NB4 (cell line): ENCODE results near the gene ZNF366.

Source experiments
- DNase-seq: peaks from one replicate; pipeline ENCODE4 v3.0.0; 2010; ENCODE audit warnings: low read depth
- H3K4me3 ChIP-seq: one replicate; pipeline ENCODE4 v1.5.1; 2011; ENCODE audit warnings: mild to moderate bottlenecking, low read depth, low read length, moderate library complexity
- CTCF ChIP-seq: IDR thresholded peaks from one replicate; pipeline ENCODE4 v1.5.1; 2012; ENCODE audit warnings: low read depth, low read length
- MAX ChIP-seq: IDR thresholded peaks from 2 replicates; pipeline ENCODE4 v1.6.1; 2011; ENCODE audit warnings: low read depth, low read length
- MYC ChIP-seq: IDR thresholded peaks from 2 replicates; pipeline ENCODE4 v1.6.1; 2011; ENCODE audit warnings: low read depth, low read length
- POLR2A ChIP-seq: IDR thresholded peaks from 2 replicates; pipeline ENCODE4 v1.6.1; 2011; ENCODE audit warnings: mild to moderate bottlenecking; ENCODE audit not compliant: insufficient read length; ENCODE audit errors: extremely low read depth

The ZNF366 gene

GRCh38 chr5:72472666-72473422 is 34.4 kb downstream of the ZNF366 start:
- H3K4me3 ChIP-seq, result peak overlapping the region; percentile 54
- TF ChIP-seq MAX (0 out of 2 replicates have a peak, but pooled peaks have one; percentile 8), CTCF (no peak)
- DNase-seq, result peak; percentile 97

- peak overlapping the region; percentile 54 for H3K4me3 ChIP-seq
- peak; percentile 70 for DNase-seq
- TF ChIP-seq POLR2A (no peak), CTCF (no peak), MAX (no peak), MYC (no peak)
Measured at GRCh38 chr5:72472031-72472430, 35.2 kb downstream of the ZNF366 start.

GRCh38 chr5:72470826-72471225 is 36.4 kb downstream of the ZNF366 start:
- TF ChIP-seq MAX, result no peak
- no peak for TF ChIP-seq MYC
- no peak for TF ChIP-seq POLR2A
- TF ChIP-seq CTCF, result no peak
- no peak overlapping the region for H3K4me3 ChIP-seq
- DNase-seq, result no peak

- TF ChIP-seq POLR2A (no peak), MAX (no peak), CTCF (no peak), MYC (no peak)
- peak; percentile 71 for DNase-seq
Measured at GRCh38 chr5:72468606-72469005, 38.6 kb downstream of the ZNF366 start.

GRCh38 chr5:72468024-72468423 is 39.2 kb downstream of the ZNF366 start:
- TF ChIP-seq MAX (0 out of 2 replicates have a peak, but pooled peaks have one; percentile 7), CTCF (no peak), MYC (peak; percentile 43)
- DNase-seq, result peak; percentile 89
- H3K4me3 ChIP-seq, result no peak overlapping the region

More at GRCh38 chr5:72468606-72469005, 38.6 kb downstream of the ZNF366 start:
- peak overlapping the region; percentile 13 for H3K4me3 ChIP-seq
